ENCODE measurements around the gene GNA15.

GNA15 gene

GRCh38 chr19:3107658-3108057 lies 28.2 kb upstream of the GNA15 start:
- no peak for FAIRE-seq

GRCh38 chr19:3108775-3109174 lies 27.1 kb upstream of the GNA15 start:
- FAIRE-seq = no peak

GRCh38 chr19:3109491-3109890 lies 26.3 kb upstream of the GNA15 start:
- FAIRE-seq = no peak

DNA sequence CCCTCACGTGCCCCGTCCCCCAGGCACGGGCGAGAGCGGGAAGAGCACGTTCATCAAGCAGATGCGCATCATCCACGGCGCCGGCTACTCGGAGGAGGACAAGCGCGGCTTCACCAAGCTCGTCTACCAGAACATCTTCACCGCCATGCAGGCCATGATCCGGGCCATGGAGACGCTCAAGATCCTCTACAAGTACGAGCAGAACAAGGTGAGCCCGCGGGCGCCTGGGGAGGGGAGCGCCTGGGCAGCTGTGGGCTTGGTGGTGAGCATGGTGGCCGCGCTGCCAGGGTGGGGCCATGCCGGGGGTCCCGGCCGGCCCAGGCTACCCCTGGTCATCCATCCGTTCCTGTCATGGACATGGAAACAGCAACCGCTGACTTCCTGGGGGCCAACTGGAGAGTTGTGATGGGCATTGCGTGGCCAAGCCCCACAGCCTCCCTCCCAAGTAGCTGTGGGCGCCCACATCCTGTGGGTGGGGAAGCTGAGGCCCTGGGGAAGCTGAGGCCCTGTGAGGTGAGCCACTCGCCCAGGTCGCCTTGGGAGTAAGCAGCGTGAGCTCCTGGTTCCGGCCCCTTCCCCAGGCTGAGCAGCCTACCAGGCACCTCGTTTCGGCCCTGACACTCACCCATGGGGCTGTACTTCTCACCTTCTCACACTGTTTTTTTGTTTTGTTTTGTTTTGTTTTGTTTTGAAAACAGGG lies 25.6 kb upstream of the GNA15 start:
- FAIRE-seq = no peak

DNA sequence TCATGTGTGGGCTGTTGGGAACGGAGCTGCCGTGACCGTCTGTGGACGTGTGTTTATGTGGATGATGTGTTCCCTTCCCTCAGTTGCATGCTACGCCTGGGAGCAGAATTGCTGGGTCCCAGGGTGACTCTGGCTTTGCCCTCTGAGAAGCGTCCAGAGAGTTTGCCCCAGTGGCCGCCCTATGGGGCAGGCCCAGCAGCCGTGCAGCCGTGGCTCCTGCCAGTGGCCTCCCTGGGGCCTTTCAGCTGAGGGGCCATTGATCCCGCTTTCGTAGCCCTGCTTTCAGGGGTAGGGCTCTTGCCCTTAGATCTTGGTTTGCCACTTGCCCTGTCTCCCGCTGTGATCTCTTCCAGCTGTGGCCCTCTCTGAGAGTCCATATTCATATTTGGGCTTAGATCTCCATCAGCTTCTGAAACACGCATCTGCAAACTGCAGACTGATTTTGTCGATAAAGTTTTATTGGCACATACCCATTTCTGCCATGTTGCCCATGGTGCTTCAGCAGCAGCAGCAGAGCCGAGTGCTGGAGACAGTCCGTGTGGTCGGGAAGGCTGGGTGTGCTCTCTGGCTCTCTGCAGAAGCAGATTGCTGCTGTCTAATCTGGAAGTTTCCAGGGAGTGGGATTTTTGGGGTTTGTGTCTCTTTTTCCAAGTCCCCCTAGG lies 24.1 kb upstream of the GNA15 start:
- FAIRE-seq = no peak

DNA sequence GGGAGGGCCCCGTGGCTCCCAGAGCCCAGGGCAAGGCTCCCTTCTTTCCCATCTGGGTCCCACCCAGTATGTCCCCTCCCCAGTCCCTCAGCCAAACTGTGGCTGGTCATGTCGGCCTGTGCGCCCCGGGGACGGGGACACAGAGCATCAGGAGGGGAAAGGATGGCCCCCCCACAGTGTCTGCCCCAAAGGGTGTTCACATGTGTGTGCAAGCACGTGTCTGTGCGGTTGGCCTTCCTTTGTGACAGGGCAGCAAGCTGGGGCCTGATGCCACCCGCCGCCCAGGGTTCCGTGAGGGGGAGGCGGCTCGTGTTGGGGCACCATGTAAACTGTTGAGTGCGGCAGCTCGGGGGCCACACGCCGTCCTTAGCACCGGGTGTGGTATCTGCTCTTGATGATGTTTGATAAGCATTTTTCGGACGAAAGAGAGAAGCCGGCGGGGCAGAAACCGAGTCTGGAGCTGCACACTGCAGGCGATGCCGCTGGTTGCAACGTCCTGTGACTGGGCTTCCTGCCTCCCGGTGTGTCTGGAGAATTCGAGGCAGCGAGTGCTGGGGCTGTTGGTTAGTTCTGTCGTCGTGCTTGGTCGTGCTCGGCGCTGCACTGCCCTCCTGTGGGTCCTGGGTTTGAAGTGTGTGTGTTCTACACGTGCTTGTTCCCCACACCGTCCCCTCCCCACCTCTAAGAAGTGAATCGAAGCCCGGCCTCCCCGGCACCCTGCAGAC lies 23.3 kb upstream of the GNA15 start:
- no peak for FAIRE-seq

DNA sequence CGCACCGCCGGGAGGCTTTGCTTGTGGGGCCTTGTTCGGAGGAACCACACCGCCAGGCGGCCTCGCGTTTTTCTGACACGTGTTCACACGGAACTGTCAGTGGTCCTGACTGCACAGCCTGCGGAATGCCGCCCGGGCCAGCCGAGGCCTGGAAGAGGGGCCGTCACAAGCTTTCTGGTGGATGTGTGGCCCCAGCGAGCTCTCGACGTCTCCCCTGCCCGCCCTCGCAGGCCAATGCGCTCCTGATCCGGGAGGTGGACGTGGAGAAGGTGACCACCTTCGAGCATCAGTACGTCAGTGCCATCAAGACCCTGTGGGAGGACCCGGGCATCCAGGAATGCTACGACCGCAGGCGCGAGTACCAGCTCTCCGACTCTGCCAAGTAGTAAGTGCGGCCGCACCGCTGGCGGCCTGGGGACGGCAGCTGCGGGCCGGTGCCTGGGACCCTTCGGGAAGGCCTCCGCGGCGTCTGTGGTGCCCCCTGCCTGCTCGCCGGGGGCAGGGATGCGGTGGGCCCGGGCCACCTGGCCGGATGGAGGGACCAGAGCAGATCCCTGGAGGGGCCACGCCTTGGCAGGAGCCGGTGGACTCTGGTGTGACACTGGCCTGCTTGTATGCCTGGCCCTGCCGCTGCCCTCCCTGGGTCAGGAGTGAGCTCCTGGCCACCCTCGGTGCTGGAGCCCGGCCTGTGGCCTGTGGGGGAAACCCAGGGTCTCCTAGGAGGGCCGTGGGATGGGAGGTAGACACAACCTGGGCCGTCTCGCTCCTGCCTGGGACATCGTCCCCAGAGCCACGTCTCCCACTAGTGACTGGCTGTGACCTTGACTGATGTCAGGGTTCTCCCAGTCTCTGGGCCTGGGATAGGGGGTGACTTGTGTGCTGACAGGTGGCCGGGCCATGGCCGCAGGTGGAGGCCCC lies 22.5 kb upstream of the GNA15 start:
- no peak for FAIRE-seq

GRCh38 chr19:3114018-3114726 lies 21.7 kb upstream of the GNA15 start:
- FAIRE-seq = no peak

- no peak for FAIRE-seq
Observed at GRCh38 chr19:3114811-3115210, 21.0 kb upstream of the GNA15 start.

GRCh38 chr19:3115411-3115810 lies 20.4 kb upstream of the GNA15 start:
- no peak for FAIRE-seq

DNA sequence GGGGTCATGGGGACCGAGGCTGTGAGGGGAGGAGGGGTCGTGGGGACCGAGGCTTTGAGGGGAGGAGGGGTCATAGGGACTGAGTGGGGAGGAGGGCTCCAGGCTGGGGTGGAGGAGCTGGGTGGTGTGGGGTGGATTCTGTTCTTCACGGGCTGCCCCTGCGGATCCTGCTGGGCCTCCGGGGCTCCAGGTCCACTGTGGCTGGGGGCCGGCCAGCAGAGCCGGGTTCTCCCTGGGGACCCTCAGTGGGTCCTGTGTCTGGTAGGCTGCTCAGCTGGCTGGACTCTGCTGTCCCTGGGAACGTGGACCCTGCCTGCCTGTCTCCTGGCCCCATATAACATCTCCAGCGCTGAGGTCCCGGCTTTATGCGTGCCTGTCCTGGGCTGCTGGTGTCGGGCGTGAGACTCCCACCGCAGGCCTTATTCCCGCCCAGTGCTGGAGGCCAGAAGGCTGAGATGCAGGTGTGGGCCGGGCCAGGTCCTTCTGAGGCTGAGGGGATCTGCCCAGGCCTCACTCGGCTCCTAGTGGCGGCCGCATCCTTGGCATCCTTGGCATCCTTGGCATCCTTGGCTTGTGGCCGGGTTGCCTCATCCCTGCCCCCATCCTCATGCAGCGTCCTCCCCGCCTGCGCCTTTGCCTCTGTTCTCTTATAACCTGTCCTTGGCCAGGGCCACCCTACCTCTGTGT lies 19.8 kb upstream of the GNA15 start:
- FAIRE-seq = no peak

GRCh38 chr19:3116621-3117020 lies 19.2 kb upstream of the GNA15 start:
- FAIRE-seq = no peak

DNA sequence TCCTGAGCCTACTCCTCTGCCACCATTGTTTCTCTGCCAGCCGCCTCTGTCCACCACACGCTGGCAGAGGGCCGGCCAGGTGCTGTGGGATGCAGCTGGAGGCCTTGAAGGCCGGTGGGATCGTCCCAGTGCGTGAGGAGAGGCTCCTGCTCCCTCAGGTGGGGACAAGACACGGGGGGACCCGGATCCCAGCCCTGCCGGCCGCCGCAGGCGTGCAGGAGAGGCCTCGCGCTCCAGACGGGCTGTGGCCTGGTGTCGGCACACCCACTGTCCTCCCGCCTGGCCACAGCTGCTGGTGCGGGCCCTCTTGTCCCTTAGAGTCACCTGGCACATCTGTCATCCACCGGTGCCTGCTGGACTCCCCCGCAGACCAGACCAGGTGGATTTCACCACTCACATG lies 18.1 kb upstream of the GNA15 start:
- FAIRE-seq = no peak

DNA sequence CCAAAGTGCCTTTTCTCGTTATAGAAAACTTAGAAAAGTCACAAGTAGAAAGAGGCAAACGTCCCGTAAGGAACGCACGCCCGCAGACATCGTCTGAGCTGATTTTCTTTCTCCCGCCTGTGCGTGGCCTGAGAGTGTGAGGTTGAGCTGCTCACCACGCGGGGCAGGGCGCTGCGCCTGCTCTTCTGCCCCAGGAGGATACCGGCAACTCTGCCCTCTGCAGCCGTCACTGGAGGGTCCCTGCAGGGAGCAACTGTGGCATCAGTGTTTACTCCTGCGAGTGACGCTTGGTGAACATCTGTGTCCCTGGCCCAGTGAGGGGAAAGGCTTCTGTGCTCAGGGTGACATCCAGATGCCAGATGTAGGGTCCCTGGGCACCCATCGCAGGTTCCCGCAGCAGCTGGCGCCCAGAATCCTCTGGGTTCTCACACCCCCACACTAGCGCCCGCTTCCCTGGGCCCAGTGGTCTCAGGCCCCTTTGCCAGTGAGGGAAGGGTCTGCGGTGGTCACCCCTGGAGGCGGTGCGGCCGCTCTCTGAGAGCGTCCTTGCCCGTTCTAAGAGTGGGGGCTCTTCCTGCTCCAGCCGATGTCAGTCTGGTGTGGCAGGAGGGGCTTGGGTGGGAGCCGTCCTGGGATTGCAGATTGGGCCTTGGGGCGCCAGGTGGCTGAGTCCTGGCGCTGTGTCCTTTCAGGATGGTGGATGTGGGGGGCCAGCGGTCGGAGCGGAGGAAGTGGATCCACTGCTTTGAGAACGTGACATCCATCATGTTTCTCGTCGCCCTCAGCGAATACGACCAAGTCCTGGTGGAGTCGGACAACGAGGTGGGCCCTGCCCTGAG lies 17.4 kb upstream of the GNA15 start:
- no peak for FAIRE-seq

GRCh38 chr19:3119071-3119595 lies 16.7 kb upstream of the GNA15 start:
- FAIRE-seq = no peak

GRCh38 chr19:3119693-3120380 lies 16.0 kb upstream of the GNA15 start:
- no peak for FAIRE-seq

DNA sequence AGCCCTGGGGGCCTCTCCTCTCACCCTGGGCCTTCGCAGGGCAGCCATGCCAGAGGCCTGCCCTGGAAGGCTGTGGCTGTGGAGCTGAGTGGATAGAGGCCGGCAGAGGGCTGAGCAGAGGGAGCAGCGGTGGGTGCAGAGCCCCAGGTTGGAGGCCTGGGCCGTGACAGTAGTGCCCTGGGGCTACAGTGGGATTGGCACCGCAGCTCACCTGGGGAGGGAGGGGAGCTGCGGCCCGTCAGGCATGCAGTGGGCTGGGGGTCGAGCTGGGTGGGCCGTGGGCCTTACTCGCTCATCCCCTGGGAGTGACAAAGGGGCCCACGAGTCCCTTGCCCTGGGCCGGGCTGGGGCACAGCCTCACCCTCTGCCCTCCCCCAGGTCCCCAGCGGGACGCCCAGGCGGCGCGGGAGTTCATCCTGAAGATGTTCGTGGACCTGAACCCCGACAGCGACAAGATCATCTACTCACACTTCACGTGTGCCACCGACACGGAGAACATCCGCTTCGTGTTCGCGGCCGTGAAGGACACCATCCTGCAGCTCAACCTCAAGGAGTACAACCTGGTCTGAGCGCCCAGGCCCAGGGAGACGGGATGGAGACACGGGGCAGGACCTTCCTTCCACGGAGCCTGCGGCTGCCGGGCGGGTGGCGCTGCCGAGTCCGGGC lies 15.1 kb upstream of the GNA15 start:
- no peak for FAIRE-seq

- no peak for FAIRE-seq
Observed at GRCh38 chr19:3121396-3121795, 14.4 kb upstream of the GNA15 start.

GRCh38 chr19:3121821-3122511 lies 13.9 kb upstream of the GNA15 start:
- FAIRE-seq = no peak

Data from A204.1 (cell line).